GM12875 (cell line): ENCODE data around the gene MTF1.

Experiments
- H3K4me3 ChIP-seq: one replicate; pipeline ENCODE4 v1.5.1; 2011; ENCODE audit warnings: low read depth, low read length, control low read depth
- CTCF ChIP-seq: IDR thresholded peaks from 2 replicates; pipeline ENCODE4 v1.5.1; 2011; ENCODE audit warnings: low read depth, mild to moderate bottlenecking, control low read depth, inconsistent platforms, low read length, moderate library complexity, borderline replicate concordance; ENCODE audit not compliant: insufficient read depth

The MTF1 gene

DNA sequence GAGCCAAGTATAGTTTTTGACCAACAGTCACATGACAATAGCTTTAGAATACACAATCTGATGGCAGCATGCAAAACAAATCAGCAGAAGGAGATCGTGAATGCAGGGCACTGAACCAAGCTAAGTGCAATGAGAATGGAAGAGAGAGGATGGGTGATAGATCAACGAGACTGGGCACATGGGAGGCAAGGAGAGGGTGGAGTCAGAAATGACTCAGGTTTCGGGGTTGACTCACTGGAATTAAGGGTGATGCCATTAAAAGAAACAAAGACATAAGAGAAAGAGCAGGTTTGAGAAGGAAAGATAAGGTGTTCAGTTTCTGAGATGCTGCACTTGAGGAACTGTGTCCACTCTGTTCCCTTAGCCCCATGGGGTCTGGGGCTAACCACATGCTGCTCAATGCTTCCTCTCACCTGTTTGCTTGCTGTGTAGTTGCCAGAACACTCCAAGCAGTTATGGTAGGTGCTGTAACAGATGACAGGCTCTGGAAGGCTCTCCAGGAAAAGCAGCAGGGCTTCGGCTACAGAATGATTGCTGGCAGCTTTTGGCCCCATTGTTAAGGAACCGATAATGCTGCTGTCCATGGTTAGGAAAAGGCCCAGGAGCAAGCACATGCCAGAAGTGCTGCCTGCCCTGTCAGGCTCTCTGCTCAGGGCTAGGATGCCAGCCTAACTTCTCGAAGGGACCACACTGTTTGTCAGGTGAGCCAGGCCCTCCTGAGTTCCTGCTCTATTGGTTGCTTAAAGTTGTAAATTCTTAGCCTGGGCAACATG lies 6.1 kb upstream of the MTF1 start:
- TF ChIP-seq CTCF: no peak
- H3K4me3 ChIP-seq: no peak overlapping the region

GRCh38 chr1:37862330-37862729 lies 2.9 kb upstream of the MTF1 start:
- TF ChIP-seq CTCF: no peak
- no peak overlapping the region for H3K4me3 ChIP-seq

DNA sequence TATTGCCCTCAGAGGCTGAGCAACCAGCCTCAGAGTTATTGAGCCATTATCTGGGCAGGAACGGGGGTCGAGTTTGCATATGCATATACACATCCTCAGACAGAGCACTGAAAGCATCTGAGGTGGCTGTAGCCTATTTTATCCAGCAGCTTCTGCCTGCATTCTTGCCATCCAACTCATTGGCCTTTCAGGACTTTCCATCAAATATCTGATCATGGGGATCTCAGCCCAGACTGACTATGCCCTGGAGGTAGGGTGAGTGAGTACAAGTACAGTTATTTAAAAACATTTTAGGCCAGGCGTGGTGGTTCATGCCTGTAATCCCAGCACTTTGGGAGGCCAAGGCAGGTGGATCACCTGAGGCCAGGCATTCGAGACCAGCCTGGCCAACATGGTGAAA lies 1.8 kb upstream of the MTF1 start:
- no peak for TF ChIP-seq CTCF
- no peak overlapping the region for H3K4me3 ChIP-seq

DNA sequence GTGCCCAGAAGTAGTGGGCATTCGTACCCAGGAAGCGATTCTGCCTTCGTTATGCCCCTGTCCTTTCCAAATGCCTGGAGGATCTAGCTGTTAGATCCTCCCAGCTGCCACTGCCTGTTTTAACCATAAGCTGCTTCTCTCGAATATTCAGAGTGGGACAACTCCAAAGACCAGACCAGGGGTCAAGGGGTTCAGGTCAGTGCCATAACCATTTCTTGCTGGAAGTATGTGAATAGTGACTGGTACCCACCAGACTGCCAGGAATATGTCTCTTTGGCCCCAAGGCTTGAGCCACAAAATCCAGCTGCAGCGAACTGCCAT lies 914 bp upstream of the MTF1 start:
- H3K4me3 ChIP-seq: peak overlapping the region; percentile 76
- TF ChIP-seq CTCF: no peak

- no peak for TF ChIP-seq CTCF
Measured at GRCh38 chr1:37858931-37859506, 373 bp downstream of the MTF1 start.

DNA sequence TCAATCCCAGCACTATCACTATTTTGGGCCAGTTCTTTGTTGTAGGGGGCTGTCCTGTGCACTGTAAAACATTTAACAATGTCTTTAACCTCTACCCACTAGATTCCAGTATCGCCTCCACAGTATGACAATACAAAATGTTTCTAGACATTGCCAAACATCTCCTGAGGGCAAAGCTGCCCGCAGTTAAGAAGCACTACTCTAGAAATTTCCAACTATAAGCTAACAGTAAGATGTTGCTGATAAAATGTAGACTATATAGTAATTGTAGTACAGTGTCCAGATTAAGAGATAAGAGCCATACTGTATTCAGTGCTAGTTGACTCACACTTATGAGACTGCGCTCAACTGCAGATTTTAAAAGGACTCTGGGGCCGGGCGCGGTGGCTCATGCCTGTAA lies 5.0 kb downstream of the MTF1 start:
- no peak for TF ChIP-seq CTCF
- no peak overlapping the region for H3K4me3 ChIP-seq

More at GRCh38 chr1:37858931-37859506, 373 bp downstream of the MTF1 start:
- H3K4me3 ChIP-seq: peak overlapping the region; percentile 76

DNA sequence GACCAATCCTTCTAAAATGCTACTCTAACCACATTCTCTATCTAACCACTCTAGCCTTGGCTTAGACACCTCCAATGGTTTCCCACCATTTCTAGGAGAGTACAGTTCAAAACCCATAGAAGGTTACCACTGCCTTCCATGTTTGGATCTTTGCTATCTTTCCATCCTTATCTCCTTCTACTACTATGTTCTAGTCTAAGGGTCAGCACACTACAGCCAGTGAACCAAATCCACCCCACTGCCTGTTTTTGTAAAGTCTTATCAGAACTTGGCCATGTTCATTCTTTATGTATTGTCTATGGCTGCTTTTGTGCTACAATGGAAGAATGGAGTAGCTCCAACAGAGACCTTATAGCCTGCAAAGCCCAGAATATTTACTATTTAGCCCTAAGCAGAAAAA lies 6.2 kb downstream of the MTF1 start:
- no peak overlapping the region for H3K4me3 ChIP-seq
- TF ChIP-seq CTCF: no peak
